IPS-20b (cell line): Measurements from ENCODE around the gene SPATS1.
"Not testable (repeated sequence)": the region's sequence is repeated elsewhere in the genome, so short reads cannot be mapped to it uniquely, and the experiment has no call there.

Experiments
- H3K27ac ChIP-seq: one replicate; pipeline ENCODE4 v1.5.1; 2013; ENCODE audit warnings: low read length
- H3K27me3 ChIP-seq: 2 replicates; pipeline ENCODE4 v1.6.1; 2013; ENCODE audit warnings: mild to moderate bottlenecking, low read length, inconsistent platforms; ENCODE audit not compliant: insufficient read depth
- H3K36me3 ChIP-seq: 2 replicates; pipeline ENCODE4 v1.6.1; 2013; ENCODE audit warnings: low read depth, mild to moderate bottlenecking, inconsistent platforms, low read length, moderate library complexity; ENCODE audit not compliant: insufficient read depth
- H3K4me1 ChIP-seq: 2 replicates; pipeline ENCODE4 v1.6.1; 2013; ENCODE audit warnings: mild to moderate bottlenecking, control low read depth, inconsistent platforms, low read length, moderate library complexity; ENCODE audit not compliant: insufficient read depth
- H3K4me3 ChIP-seq: 2 replicates; pipeline ENCODE4 v1.5.1; 2013; ENCODE audit warnings: mild to moderate bottlenecking, low read length, inconsistent platforms
- H3K9ac ChIP-seq: 2 replicates; pipeline ENCODE4 v1.6.1; 2013; ENCODE audit warnings: low read depth, mild to moderate bottlenecking, inconsistent platforms, low read length, moderate library complexity
- H3K9me3 ChIP-seq: 2 replicates; pipeline ENCODE4 v1.6.1; 2013; ENCODE audit warnings: mild to moderate bottlenecking, low read depth, low read length, inconsistent platforms; ENCODE audit not compliant: insufficient read depth

SPATS1 gene

GRCh38 chr6:44332585-44332984, 9.9 kb upstream of the SPATS1 start:
- H3K9me3 ChIP-seq, result no peaks in the 10 kb centered on the region
- H3K9ac ChIP-seq, result no peak overlapping the region
- H3K27me3 ChIP-seq, result peaks cover 6% of the 10 kb centered on the region; the same call in 1 of the 2 replicates
- no peak overlapping the region for H3K4me3 ChIP-seq
- H3K4me1 ChIP-seq, result peaks cover 12% of the 10 kb centered on the region; the same call in 1 of the 2 replicates
- H3K36me3 ChIP-seq, result no peaks in the 10 kb centered on the region
- no peak overlapping the region for H3K27ac ChIP-seq

- Histone ChIP-seq H3K36me3 (no peaks in the 10 kb centered on the region), H3K9ac (no peak overlapping the region), H3K27ac (no peak overlapping the region), H3K27me3 (peaks cover 6% of the 10 kb centered on the region; the same call in 1 of the 2 replicates), H3K4me3 (no peak overlapping the region), H3K9me3 (no peaks in the 10 kb centered on the region), H3K4me1 (0 out of 2 replicates have a peak, but pooled peaks cover 5% of the 10 kb centered on the region)
These were observed 9.1 kb upstream of the SPATS1 start for GRCh38 chr6:44333273-44333919.

GRCh38 chr6:44333942-44334341, 8.5 kb upstream of the SPATS1 start:
- H3K27ac ChIP-seq, result no peak overlapping the region
- H3K36me3 ChIP-seq, result no peaks in the 10 kb centered on the region
- H3K9ac ChIP-seq, result no peak overlapping the region
- H3K9me3 ChIP-seq, result no peaks in the 10 kb centered on the region
- 0 out of 2 replicates have a peak, but pooled peaks cover 5% of the 10 kb centered on the region for H3K4me1 ChIP-seq
- peaks cover 6% of the 10 kb centered on the region; the same call in 1 of the 2 replicates for H3K27me3 ChIP-seq
- no peak overlapping the region for H3K4me3 ChIP-seq

- no peaks in the 10 kb centered on the region for H3K9me3 ChIP-seq
- no peak overlapping the region for H3K4me3 ChIP-seq
- H3K4me1 ChIP-seq, result 0 out of 2 replicates have a peak, but pooled peaks cover 5% of the 10 kb centered on the region
- no peak overlapping the region for H3K9ac ChIP-seq
- H3K27me3 ChIP-seq, result no peaks in the 10 kb centered on the region
- no peak overlapping the region for H3K27ac ChIP-seq
- no peaks in the 10 kb centered on the region for H3K36me3 ChIP-seq
These were observed 6.8 kb upstream of the SPATS1 start for GRCh38 chr6:44335631-44336030.

- 0 out of 2 replicates have a peak, but pooled peaks cover 5% of the 10 kb centered on the region for H3K4me1 ChIP-seq
- H3K27ac ChIP-seq, result no peak overlapping the region
- H3K9ac ChIP-seq, result no peak overlapping the region
- H3K9me3 ChIP-seq, result no peaks in the 10 kb centered on the region
- no peak overlapping the region for H3K4me3 ChIP-seq
- no peaks in the 10 kb centered on the region for H3K36me3 ChIP-seq
- peaks cover 15% of the 10 kb centered on the region; the same call in 1 of the 2 replicates for H3K27me3 ChIP-seq
These were observed 4.0 kb upstream of the SPATS1 start for GRCh38 chr6:44338228-44339122.

- Histone ChIP-seq H3K36me3 (no peaks in the 10 kb centered on the region), H3K4me3 (no peak overlapping the region), H3K4me1 (0 out of 2 replicates have a peak, but pooled peaks cover 5% of the 10 kb centered on the region), H3K27me3 (peaks cover 21% of the 10 kb centered on the region), H3K9me3 (no peaks in the 10 kb centered on the region), H3K9ac (no peak overlapping the region), H3K27ac (no peak overlapping the region)
These were observed 3.1 kb upstream of the SPATS1 start for GRCh38 chr6:44339301-44339700.

GRCh38 chr6:44339763-44340625, 2.5 kb upstream of the SPATS1 start:
- H3K27me3 ChIP-seq, result peaks cover 21% of the 10 kb centered on the region
- no peak overlapping the region for H3K4me3 ChIP-seq
- H3K27ac ChIP-seq, result no peak overlapping the region
- no peak overlapping the region for H3K9ac ChIP-seq
- H3K9me3 ChIP-seq, result no peaks in the 10 kb centered on the region
- H3K4me1 ChIP-seq, result 0 out of 2 replicates have a peak, but pooled peaks cover 5% of the 10 kb centered on the region
- H3K36me3 ChIP-seq, result no peaks in the 10 kb centered on the region

GRCh38 chr6:44341095-44341890, 1.2 kb upstream of the SPATS1 start:
- 0 out of 2 replicates have a peak, but pooled peaks cover 2% of the 10 kb centered on the region for H3K4me1 ChIP-seq
- no peaks in the 10 kb centered on the region for H3K36me3 ChIP-seq
- no peak overlapping the region for H3K4me3 ChIP-seq
- peaks cover 21% of the 10 kb centered on the region for H3K27me3 ChIP-seq
- H3K9me3 ChIP-seq, result no peaks in the 10 kb centered on the region
- H3K9ac ChIP-seq, result no peak overlapping the region
- H3K27ac ChIP-seq, result no peak overlapping the region

GRCh38 chr6:44342052-44342451, 398 bp upstream of the SPATS1 start:
- no peaks in the 10 kb centered on the region for H3K36me3 ChIP-seq
- peaks cover 21% of the 10 kb centered on the region for H3K27me3 ChIP-seq
- H3K9me3 ChIP-seq, result no peaks in the 10 kb centered on the region
- H3K4me3 ChIP-seq, result no peak overlapping the region
- no peaks in the 10 kb centered on the region for H3K4me1 ChIP-seq
- no peak overlapping the region for H3K9ac ChIP-seq
- no peak overlapping the region for H3K27ac ChIP-seq

GRCh38 chr6:44346818-44347217, 4.4 kb downstream of the SPATS1 start:
- H3K9ac ChIP-seq, H3K4me3 ChIP-seq, H3K4me1 ChIP-seq, H3K27ac ChIP-seq, H3K36me3 ChIP-seq, H3K9me3 ChIP-seq: not testable (repeated sequence)
- peaks cover 19% of the 10 kb centered on the region for H3K27me3 ChIP-seq
